Left colon (tissue), 2 donors: ENCODE data around the gene EIF4EBP2. TPM values are rescaled to one million over a fixed set of nuclear protein-coding genes. Genes with fewer than 3 reads are reported as not detected.

Experiments
- ATAC-seq: fragments of 200-7000 bp; cut with Tn5 transposase; one replicate; pipeline ENCODE4 v1.9.1; 2020; ENCODE audit warnings: mild to moderate bottlenecking, moderate library complexity
- DNase-seq, 2 donors: peaks; one replicate each; pipeline ENCODE4 v3.0.0-alpha.2; 2020
- intact Hi-C, 2 donors: fragments of 100-400 bp; cut with DNase I in 1 of 2; cut with micrococcal nuclease in 1 of 2; formaldehyde crosslinking; loops; one replicate each; pipeline versions ENCODE4 v1.11.2 to v1.14.0; 2022; cut with DNase I, micrococcal nuclease
- total RNA-seq, 2 donors: library from RNA; stranded (reverse); fragmentation: NEBNext Ultra II Directional; extraction: Animal tissue kit (Norgen Biotek cat#: 25700); gene quantifications; one replicate each; pipeline ENCODE4 v1.2.1, GENCODE V29; 2021
- donor health status: DM: no; HTN: no; CAD: no.
- donor health status: DM: yes; HTN: yes; CAD: no.

The EIF4EBP2 gene
- total RNA-seq, 2 donors from 2014 or later, result 72.2 to 112 TPM

- ATAC-seq (no peak), DNase-seq (no peak)
- intact Hi-C loops, result no loop called here
Measured at GRCh38 chr10:70418713-70419112, 14.8 kb downstream of the EIF4EBP2 start.

- no peak for ATAC-seq
- intact Hi-C loops, result no loop called here
- no peak for DNase-seq
Measured at GRCh38 chr10:70424320-70424719, 20.4 kb downstream of the EIF4EBP2 start.

DNA sequence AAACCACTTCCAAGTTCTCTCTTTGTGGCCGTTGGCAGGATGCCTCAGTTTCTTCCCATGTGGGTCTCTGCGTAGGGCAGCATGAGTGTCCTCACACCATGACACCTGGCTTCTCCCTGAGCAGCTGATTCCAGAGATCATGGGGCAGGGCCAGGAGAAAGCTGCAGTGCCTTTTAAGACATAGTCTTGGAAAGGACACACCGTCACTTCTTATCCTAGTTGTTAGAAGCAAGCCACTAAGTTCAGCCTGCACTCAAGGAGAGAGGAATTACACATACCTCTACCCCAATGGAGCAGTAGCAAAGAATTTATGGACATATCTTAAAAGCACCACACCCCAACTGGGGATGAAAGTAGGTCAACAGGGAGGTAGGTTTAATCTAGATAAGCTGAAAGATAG is 21.2 kb downstream of the EIF4EBP2 start:
- intact Hi-C loops, result no loop called here
- ATAC-seq, result peak; percentile 94

GRCh38 chr10:70426823-70427222 is 22.9 kb downstream of the EIF4EBP2 start:
- DNase-seq (no peak), ATAC-seq (peak; percentile 12)
- intact Hi-C loops, result no loop called here

More for the DNA sequence above, 21.2 kb downstream of the EIF4EBP2 start:
- no peak for DNase-seq

DNA sequence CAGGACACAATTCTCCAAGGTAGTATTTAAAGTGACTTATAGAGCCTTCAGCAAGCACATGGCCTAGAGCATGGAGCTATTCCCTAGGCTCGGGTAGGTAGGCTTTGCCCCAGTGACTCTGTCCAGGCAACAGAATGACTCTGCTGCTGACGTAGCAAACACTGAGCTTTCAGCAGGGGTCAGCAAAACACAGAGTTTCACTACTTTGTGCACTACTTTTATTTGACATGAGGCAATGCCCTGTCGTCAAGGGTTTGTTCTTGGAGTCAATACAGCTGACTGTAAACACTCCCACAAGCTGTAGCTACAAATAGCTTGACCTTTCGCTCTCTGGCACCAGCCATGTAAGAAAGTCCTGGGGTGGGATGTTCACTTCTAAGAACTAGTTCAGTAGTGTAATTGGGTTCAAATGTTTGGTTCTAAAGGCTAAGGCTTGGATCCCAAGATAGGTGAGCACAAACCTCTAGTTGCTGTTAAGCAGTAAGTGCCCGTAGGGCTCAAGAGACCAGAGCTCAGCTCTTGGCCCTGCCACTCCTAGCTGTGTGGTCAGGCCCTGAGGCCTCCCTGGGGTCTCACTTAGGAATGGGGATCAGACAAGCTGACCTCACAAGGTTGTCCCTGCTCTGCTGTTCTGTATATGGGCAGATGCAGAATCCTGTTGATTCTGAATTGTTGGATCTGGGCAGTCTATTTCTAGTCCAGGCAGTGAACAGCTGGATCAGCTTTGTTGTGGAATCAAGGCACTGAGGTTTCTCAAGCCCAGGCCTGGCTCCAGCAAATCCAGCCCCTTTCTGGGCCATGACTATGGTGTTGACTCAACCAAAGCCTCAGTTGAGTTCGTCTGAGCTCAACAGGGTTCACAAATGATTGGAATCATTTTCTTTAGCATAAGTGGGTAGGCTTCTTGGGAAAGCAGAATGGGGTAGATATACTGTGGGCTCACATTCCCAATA is 26.8 kb downstream of the EIF4EBP2 start:
- ATAC-seq, result peak; percentile 64
- intact Hi-C loops, result no loop called here
- DNase-seq, result peak in 1 of 2 donors; percentile 62

DNA sequence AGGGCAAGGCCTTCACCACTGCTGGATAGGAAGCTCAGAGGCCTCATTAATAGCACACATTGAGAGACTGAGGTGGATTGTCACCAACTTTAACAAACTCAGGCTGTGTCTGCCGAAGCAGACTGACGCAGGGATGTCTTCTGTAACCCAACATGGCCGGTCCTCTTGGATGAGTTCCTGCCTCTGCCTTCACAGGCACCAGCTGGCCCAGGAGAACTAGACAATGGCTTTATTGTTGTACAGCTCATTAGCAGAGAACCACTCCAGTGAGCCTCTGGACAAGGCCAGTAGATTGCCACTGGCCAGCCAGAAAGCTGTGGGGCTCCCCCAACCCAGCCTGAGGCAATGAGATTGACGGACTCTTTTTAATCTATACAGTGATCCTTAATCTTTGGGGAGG is 28.2 kb downstream of the EIF4EBP2 start:
- intact Hi-C loops, result no loop called here
- peak; percentile 36 for ATAC-seq
- DNase-seq, result no peak

DNA sequence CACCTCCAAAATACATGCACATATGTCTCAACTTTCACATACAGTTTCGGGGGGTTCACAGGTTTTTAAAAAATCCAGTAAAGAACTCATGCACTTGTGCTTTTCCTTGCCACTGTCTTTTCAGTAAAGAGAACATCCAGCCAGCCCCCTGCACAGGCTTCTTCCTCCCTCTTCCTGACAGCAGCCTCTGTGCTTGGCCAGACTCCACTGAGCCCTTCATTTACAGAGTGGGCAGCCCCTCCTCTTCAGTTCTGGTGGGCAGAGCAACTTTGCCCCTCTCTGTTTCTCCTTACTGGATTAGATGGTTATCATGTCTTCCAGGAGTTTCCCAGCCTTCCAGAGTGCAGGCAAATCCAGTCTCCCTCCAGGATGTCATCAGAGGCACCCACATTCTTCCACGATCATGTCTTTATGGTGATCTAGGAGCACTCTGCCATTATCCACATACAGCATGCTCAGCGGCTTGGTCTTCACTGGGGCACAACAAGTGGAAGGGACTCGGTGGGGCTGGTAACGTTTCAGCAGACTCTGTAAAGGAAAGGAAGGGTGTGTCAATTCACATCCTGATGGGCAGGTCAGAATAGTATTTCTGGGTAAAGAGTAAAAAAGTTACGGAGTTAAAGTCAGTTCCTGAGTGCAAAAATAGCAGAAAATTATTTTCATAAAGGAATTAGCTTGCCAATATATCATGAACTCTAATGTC is 28.8 kb downstream of the EIF4EBP2 start:
- no peak for DNase-seq
- intact Hi-C loops, result no loop called here
- no peak for ATAC-seq

- intact Hi-C loops, result no loop called here
- ATAC-seq (no peak), DNase-seq (no peak)
Measured at GRCh38 chr10:70433581-70434280, 29.8 kb downstream of the EIF4EBP2 start.

DNA sequence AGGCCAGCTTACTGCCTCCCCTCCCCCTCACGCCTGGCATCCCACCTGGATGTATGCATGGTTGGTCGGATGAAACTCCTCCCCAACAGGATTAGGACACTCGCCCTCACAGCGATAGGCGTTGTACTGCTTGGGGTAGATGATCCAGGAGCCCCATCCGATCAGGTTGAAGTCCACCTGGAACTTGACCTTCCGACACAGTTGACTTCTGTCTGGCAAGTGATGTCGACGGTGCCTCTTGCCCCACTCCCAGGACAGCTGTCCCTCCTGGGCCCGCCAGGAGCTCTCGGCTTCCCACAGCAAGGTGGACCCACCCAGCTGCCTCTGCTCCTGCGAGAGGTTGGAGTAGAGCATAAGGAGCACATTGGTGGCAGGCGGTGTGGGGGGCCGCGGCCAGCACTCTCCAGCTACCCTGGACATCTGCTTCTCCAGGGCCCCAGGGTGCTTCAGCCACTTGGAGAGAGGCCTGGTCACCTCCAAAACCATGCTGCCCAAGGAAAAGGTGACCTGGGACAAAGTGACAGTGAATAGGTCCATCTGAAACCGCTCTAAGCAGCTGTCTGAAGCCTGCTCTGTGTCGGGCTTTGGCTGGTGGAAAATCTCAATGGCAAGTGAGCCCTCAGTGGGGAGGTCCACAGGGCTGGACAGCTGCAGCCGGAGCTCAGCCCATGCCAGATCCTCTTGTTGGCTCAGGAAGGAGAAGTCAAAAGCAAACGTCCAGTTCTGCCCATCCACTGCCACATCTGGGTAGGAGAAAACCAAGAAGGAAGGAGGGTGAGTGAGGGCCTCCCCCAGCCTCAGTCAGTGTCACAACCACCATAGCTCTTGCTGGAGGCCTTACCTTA is 31.5 kb downstream of the EIF4EBP2 start:
- intact Hi-C loops, result no loop called here
- no peak for DNase-seq

DNA sequence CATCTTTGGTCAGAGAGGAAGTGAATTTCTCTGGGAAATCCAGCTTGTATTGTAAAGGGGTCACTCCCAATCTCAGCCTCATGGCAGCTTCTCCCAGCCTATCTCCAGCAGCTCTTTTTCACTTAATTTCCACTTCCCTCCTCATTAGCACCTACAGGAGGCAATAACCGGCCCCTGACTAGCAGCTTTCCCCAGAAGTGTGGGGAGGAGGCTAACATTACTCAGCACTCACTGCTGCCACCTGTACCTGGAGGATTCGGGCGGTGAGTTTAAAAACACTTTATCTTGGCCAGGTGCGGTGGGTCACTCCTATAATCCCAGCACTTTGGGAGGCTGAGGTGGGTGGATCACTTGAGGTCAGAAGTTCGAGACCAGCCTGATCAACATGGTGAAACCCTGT is 33.8 kb downstream of the EIF4EBP2 start:
- DNase-seq (no peak), ATAC-seq (no peak)
- intact Hi-C loops, result no loop called here

More for the DNA sequence above, 31.5 kb downstream of the EIF4EBP2 start:
- no peak for ATAC-seq

GRCh38 chr10:70440296-70441160 is 36.6 kb downstream of the EIF4EBP2 start:
- DNase-seq (no peak), ATAC-seq (peak; percentile 3)
- intact Hi-C loops, result no loop called here

GRCh38 chr10:70441161-70441894 is 37.4 kb downstream of the EIF4EBP2 start, which contains the start of gene NODAL:
Gene NODAL, minus strand, starts transcription at chr10:70441681. Its CDS starts 14 bp downstream, at chr10:70441667.
- DNase-seq, result no peak
- intact Hi-C loops, result no loop called here
- peak; percentile 31 for ATAC-seq

DNA sequence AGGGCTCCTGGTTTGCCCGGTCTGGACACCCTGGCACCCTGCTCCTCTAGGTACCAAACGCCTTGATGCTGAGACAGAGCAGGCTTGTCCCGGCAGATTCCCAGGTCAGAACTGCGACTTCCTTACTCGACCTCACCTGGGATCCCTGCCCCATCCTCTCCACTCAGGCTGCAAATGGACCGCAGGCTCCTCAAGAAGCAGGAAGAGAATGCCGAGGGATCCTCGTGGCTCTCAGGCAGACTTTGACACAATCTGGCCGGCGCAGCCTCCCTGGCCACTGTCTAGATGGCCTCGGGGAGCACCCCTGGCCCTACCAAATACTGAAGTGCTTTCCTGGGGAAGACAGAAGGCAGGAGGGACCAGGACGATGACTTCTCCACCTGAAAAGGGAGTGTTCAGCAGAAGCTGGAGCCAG is 38.0 kb downstream of the EIF4EBP2 start:
- DNase-seq (no peak), ATAC-seq (peak; percentile 56)
- intact Hi-C loops, result no loop called here

- DNase-seq (peak; percentile 48 to 58), ATAC-seq (peak; percentile 87)
Measured at GRCh38 chr10:70442332-70442988, 38.5 kb downstream of the EIF4EBP2 start.

GRCh38 chr10:70444744-70445143 is 40.8 kb downstream of the EIF4EBP2 start:
- DNase-seq (no peak), ATAC-seq (no peak)
- intact Hi-C loops, result no loop called here

More at GRCh38 chr10:70442332-70442988, 38.5 kb downstream of the EIF4EBP2 start:
- intact Hi-C loops, result no loop called here
